GM21723 (cell line): Measurements from ENCODE around the gene FAM83F.
"Not testable (repeated sequence)": the region's sequence is repeated elsewhere in the genome, so short reads cannot be mapped to it uniquely, and the experiment has no call there.

Source experiments
- ATAC-seq: cut with Tn5 transposase; IDR thresholded peaks from one replicate; pipeline ENCODE4 v1.9.1; 2021; ENCODE audit warnings: mild to moderate bottlenecking, moderate library complexity; ENCODE audit not compliant: unreplicated experiment

FAM83F gene

GRCh38 chr22:39994566-39995392 is at the start of gene FAM83F:
Gene FAM83F (plus strand): TSS chr22:39994954. CDS start chr22:39995043, 89 bp downstream.
- no peak for ATAC-seq

- no peak for ATAC-seq
Measured at GRCh38 chr22:39946126-39946502, 48.6 kb upstream of the FAM83F start.

- no peak for ATAC-seq
Measured at GRCh38 chr22:39946503-39947219, 48.1 kb upstream of the FAM83F start.

- ATAC-seq = no peak
Measured at GRCh38 chr22:39947220-39948216, 47.2 kb upstream of the FAM83F start.

- ATAC-seq = no peak
Measured at GRCh38 chr22:39949964-39950737, 44.6 kb upstream of the FAM83F start.

- not testable (repeated sequence) for ATAC-seq
Measured at GRCh38 chr22:39951603-39952293, 43.0 kb upstream of the FAM83F start.

GRCh38 chr22:39952347-39952746 is 42.4 kb upstream of the FAM83F start:
- ATAC-seq = no peak

GRCh38 chr22:39953101-39953500 is 41.7 kb upstream of the FAM83F start:
- no peak for ATAC-seq

- ATAC-seq = no peak
Measured at GRCh38 chr22:39954584-39955055, 40.1 kb upstream of the FAM83F start.

GRCh38 chr22:39955675-39956074 is 39.1 kb upstream of the FAM83F start:
- ATAC-seq = no peak

GRCh38 chr22:39956932-39957664 is 37.7 kb upstream of the FAM83F start:
- no peak for ATAC-seq

- ATAC-seq = no peak
Measured at GRCh38 chr22:39958009-39958711, 36.6 kb upstream of the FAM83F start.

- no peak for ATAC-seq
Measured at GRCh38 chr22:39958949-39959639, 35.7 kb upstream of the FAM83F start.

GRCh38 chr22:39959640-39960447 is 34.9 kb upstream of the FAM83F start, which contains the start of gene TMA7B:
Gene TMA7B (plus strand): TSS chr22:39960397. CDS start chr22:39964375, 3,978 bp downstream.
- ATAC-seq = no peak

GRCh38 chr22:39960791-39961746 is 33.7 kb upstream of the FAM83F start:
- ATAC-seq = peak; percentile 82
